ENCODE measurements around the gene LRP1. TPM values are rescaled to one million over a fixed set of nuclear protein-coding genes. Genes with fewer than 3 reads are reported as not detected.

The LRP1 gene
- total and polyA plus RNA-seq, 2 of the 4 experiments (the other 2 are of a cell fraction), result 73.1 to 142 TPM

DNA sequence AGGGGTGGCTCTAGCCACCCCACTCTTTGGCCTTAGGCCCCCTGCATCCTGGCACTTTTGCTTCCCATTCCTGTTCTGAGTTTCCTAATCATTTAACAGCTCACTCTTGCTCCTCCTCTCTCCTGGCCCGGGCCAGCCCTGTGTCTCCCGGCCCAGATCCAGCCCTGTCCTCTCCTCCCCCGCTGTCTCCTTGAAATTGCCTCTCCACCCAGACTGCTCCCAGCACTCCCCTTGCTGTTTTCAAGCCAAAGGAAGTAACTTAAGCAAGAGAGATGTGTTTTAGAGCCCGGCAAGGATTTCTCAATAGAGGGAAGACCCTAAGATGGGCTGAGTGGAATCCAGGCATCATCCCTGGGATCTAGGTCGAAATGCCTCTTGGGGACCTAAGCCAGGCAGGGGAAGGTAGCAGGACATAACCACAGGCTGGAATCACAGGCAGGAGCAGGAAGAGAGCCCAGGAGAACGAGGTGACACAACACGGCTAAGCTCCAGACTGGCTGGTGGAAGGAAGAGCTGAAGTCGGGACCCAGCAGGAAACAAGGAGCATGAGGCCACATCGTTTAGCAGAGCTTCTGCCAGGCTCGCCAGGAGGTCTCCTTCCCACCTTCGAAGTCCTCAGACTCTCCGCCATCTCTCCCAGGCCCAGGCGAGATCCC, 21.1 kb downstream of the LRP1 start:
- H3K18ac ChIP-seq (ENCODE audit: low read depth, low read length), result peak overlapping the region; percentile 89
- H3K4me1 ChIP-seq (ENCODE audit: control insufficient read depth, insufficient read depth, low read length), result peaks cover 70% of the 10 kb centered on the region
- H2BK120ac ChIP-seq (ENCODE audit: low read depth, low read length), result peak overlapping the region; percentile 89
- H3K9me3 ChIP-seq (ENCODE audit: control insufficient read depth, insufficient read depth, low read length), result no peaks in the 10 kb centered on the region
- H4K5ac ChIP-seq (ENCODE audit: low read depth, low read length), result peak overlapping the region; percentile 88
- ATAC-seq (ENCODE audit: low read depth) (peak; percentile 67), DNase-seq (peak; percentile 61)
- H3K9ac ChIP-seq (ENCODE audit: low read depth, low read length), result peak overlapping the region; percentile 58
- peaks cover 68% of the 10 kb centered on the region for H3K36me3 ChIP-seq (ENCODE audit: control insufficient read depth, insufficient read depth, low read length)
- in situ Hi-C loops (cut with MboI; ENCODE audit: low sequenced_read_pairs), result no loop called here
- peak overlapping the region; percentile 95 for H2AK5ac ChIP-seq (ENCODE audit: low read depth, low read length)
- peak overlapping the region; percentile 57; the same call in 1 of the 2 replicates for H2BK20ac ChIP-seq (ENCODE audit: low read depth, low read length)
- peak overlapping the region; percentile 89 for H3K23ac ChIP-seq (ENCODE audit: low read depth, low read length)
- dilution Hi-C loops (cut with HindIII; ENCODE audit: low sequenced_read_pairs, unreplicated experiment), result no loop called here
- BruUV-seq (replicated peaks), result no TSS peak
- H3K27ac ChIP-seq (ENCODE audit: insufficient read depth, low read length), result peak overlapping the region; percentile 94
- no peaks in the 10 kb centered on the region for H3K27me3 ChIP-seq (ENCODE audit: control insufficient read depth, insufficient read depth, low read length)
- intact Hi-C loops (cut with micrococcal nuclease), result loop anchor here (2.0 kb wide), 1 partner anchor 21 kb away; the partner anchor contains the start of gene LRP1
- ChIA-PET CTCF (interaction anchor here (0.7 to 1.5 kb wide), 2 partner anchors 20 to 26 kb away, joined by 6 read pairs; no protein-coding TSS in a partner anchor), POLR2A (ENCODE audit: unreplicated experiment) (interaction anchor here (0.6 to 1.0 kb wide), 2 partner anchors 8 to 19 kb away, joined by 3 to 4 read pairs; no protein-coding TSS in a partner anchor)
- peak overlapping the region; percentile 96 for H3K4ac ChIP-seq (ENCODE audit: low read depth, low read length)
- H2AFZ ChIP-seq (replicated peaks; ENCODE audit: low read length, poor library complexity), result no peak overlapping the region
- peaks cover 44 to 97% of the 10 kb centered on the region in 2 experiments for H3K79me1 ChIP-seq (ENCODE audit: low read depth in 1 of 2, low read length in 2 of 2)
- no peak overlapping the region for H3K4me3 ChIP-seq (ENCODE audit: insufficient read depth, low read depth, low read length)
- TF ChIP-seq MAFK (IDR thresholded peaks at IDR 0.05; ENCODE audit: low read depth, low read length), result no peak
- no peak for TF ChIP-seq NFE2L2 (IDR thresholded peaks at IDR 0.05; ENCODE audit: low read depth, low read length)
- peak; percentile 14; the same call in 1 of the 2 replicates for TF ChIP-seq CEBPB (IDR thresholded peaks at IDR 0.05; ENCODE audit: low read depth, low read length)
- H2BK5ac ChIP-seq (ENCODE audit: low read depth, low read length, poor library complexity, severe bottlenecking), result peak overlapping the region; percentile 84
- H3K56ac ChIP-seq (ENCODE audit: extremely low read depth, insufficient read depth, low read length), result no peak overlapping the region
- peak overlapping the region; percentile 65 to 78 for H4K8ac ChIP-seq (ENCODE audit: low read depth in 2 of 2, low read length in 2 of 2)
- H3K9me1 ChIP-seq (ENCODE audit: insufficient read depth, low read length), result peaks cover 62% of the 10 kb centered on the region
- H3K4me2 ChIP-seq (ENCODE audit: low read depth, low read length), result peak overlapping the region; percentile 74
- H4K91ac ChIP-seq (ENCODE audit: insufficient read depth, low read depth, low read length), result peak overlapping the region; percentile 87
- peak overlapping the region; percentile 98 for H3K14ac ChIP-seq (replicated peaks; ENCODE audit: low read depth, low read length)
- H2AK9ac ChIP-seq (replicated peaks; ENCODE audit: low read depth, low read length, poor library complexity), result peak overlapping the region; percentile 87
- peak overlapping the region; percentile 71; the same call in 1 of the 3 replicates for H2BK15ac ChIP-seq (ENCODE audit: low read depth, low read length)
- WGBS, 2 experiments (ENCODE audit: extremely low coverage in 2 of 2, insufficient read length in 1 of 2), result 23% methylated on average over 6 of the region's 13 CpGs; no CpG with 5 or more reads in 1 of the 2 experiments
- H4K20me1 ChIP-seq (ENCODE audit: insufficient read depth, low read length), result peaks cover 84% of the 10 kb centered on the region

All from IMR-90 (cell line).